OCI-LY1 (cell line): Measurements from ENCODE around the gene ZNF407.

ENCODE experiments used
- CTCF ChIP-seq: fragments of 200-600 bp; sonication (generic), shearing (Covaris generic); IDR thresholded peaks from 2 replicates; pipeline ENCODE4 v1.5.1; 2017; ENCODE audit warnings: mild to moderate bottlenecking, antibody characterized with exemption, low read length, moderate library complexity, mixed read lengths
- EZH2 ChIP-seq: fragments of 200-600 bp; sonication (generic), shearing (Covaris generic); IDR thresholded peaks from 2 replicates; pipeline ENCODE4 v1.8.0; 2017; ENCODE audit warnings: borderline replicate concordance, mixed run types, mild to moderate bottlenecking, antibody characterized with exemption, low read length, moderate library complexity, mixed read lengths

- no peak for TF ChIP-seq CTCF
- TF ChIP-seq EZH2 = no peak
These were observed 516.6 kb downstream of the ZNF407 start for GRCh38 chr18:75114231-75114764.
